Type B pancreatic cell (in vitro differentiated cells): ENCODE results near the gene MDH1. TPM values are rescaled to one million over a fixed set of nuclear protein-coding genes. Genes with fewer than 3 reads are reported as not detected.
"Not testable (repeated sequence)": the region's sequence is repeated elsewhere in the genome, so short reads cannot be mapped to it uniquely, and the experiment has no call there.

Experiments used
- DNase-seq: peaks from one replicate; pipeline ENCODE4 v3.0.0; 2021; ENCODE audit warnings: mixed read lengths; ENCODE audit not compliant: unreplicated experiment; ENCODE audit errors: extremely low spot score
- H3K27ac Mint-ChIP-seq: 2 replicates; pipeline ENCODE4 v1.8.0; 2021; ENCODE audit warnings: mild to moderate bottlenecking, mixed read lengths
- H3K27me3 Mint-ChIP-seq: 2 replicates; pipeline ENCODE4 v1.8.0; 2021; ENCODE audit warnings: mixed read lengths
- H3K36me3 Mint-ChIP-seq: 2 replicates; pipeline ENCODE4 v1.8.0; 2021; ENCODE audit warnings: mixed read lengths
- H3K4me1 Mint-ChIP-seq: one replicate; pipeline ENCODE4 v1.8.0; 2021; ENCODE audit warnings: mixed read lengths; ENCODE audit not compliant: unreplicated experiment
- H3K4me3 Mint-ChIP-seq: 2 replicates; pipeline ENCODE4 v1.8.0; 2021; ENCODE audit warnings: mild to moderate bottlenecking, mixed read lengths
- H3K9me3 Mint-ChIP-seq: 2 replicates; pipeline ENCODE4 v1.8.0; 2021; ENCODE audit warnings: mixed read lengths
- total RNA-seq: library from RNA; stranded (reverse); gene quantifications from 2 replicates; pipeline ENCODE4 v1.2.1, GENCODE V29; 2021; ENCODE audit warnings: low replicate concordance
- TF ChIP-seq, protein P1 (sequence below): fragments of 200-600 bp; sonication (generic); conservative IDR thresholded peaks from 2 replicates; pipeline ENCODE4 v1.5.0; 2021; ENCODE audit warnings: antibody characterized with exemption, mild to moderate bottlenecking

Gene MDH1
- total RNA-seq, 1 donor from 2014 or later = 177 TPM

GRCh38 chr2:63555299-63555698 is 33.5 kb upstream of the MDH1 start:
- Mint-ChIP-seq H3K27me3 (no peaks in the 10 kb centered on the region), H3K9me3 (peaks cover 6% of the 10 kb centered on the region), H3K4me3 (no peak overlapping the region), H3K27ac (peak overlapping the region; percentile 59), H3K4me1 (peaks cover 15% of the 10 kb centered on the region), H3K36me3 (peaks cover 15% of the 10 kb centered on the region)
- TF ChIP-seq, protein P1, sequence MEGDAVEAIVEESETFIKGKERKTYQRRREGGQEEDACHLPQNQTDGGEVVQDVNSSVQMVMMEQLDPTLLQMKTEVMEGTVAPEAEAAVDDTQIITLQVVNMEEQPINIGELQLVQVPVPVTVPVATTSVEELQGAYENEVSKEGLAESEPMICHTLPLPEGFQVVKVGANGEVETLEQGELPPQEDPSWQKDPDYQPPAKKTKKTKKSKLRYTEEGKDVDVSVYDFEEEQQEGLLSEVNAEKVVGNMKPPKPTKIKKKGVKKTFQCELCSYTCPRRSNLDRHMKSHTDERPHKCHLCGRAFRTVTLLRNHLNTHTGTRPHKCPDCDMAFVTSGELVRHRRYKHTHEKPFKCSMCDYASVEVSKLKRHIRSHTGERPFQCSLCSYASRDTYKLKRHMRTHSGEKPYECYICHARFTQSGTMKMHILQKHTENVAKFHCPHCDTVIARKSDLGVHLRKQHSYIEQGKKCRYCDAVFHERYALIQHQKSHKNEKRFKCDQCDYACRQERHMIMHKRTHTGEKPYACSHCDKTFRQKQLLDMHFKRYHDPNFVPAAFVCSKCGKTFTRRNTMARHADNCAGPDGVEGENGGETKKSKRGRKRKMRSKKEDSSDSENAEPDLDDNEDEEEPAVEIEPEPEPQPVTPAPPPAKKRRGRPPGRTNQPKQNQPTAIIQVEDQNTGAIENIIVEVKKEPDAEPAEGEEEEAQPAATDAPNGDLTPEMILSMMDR = no peak
- DNase-seq = no peak

DNA sequence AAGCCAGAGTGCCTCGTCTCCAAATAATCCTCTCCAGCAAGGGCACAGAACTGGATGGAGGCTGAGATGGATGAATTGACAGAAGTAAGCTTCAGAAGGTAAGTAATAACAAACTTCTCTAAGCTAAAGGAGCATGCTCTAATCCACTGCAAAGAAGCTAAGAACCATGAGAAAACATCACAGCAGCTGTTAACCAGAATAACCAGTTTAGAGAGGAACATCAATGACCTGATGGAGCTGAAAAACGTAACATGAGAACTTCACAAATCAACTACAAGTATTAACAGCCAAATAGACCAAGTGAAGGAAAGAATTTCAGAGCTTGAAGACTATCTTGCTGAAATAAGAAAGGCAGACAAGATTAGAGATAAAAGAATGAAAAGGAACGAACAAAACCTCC is 32.8 kb upstream of the MDH1 start:
- TF ChIP-seq, protein P1 = no peak
- DNase-seq = no peak
- Mint-ChIP-seq H3K9me3 (peaks cover 6% of the 10 kb centered on the region), H3K36me3 (peaks cover 15% of the 10 kb centered on the region), H3K4me1 (peaks cover 15% of the 10 kb centered on the region), H3K27ac (peak overlapping the region; percentile 59), H3K27me3 (no peaks in the 10 kb centered on the region), H3K4me3 (peak overlapping the region; percentile 53)

- H3K4me1 Mint-ChIP-seq, H3K27ac Mint-ChIP-seq, H3K9me3 Mint-ChIP-seq, DNase-seq, H3K27me3 Mint-ChIP-seq, H3K4me3 Mint-ChIP-seq: not testable (repeated sequence)
- H3K36me3 Mint-ChIP-seq = peaks cover 18% of the 10 kb centered on the region
Measured at GRCh38 chr2:63557819-63558218, 30.9 kb upstream of the MDH1 start.

DNA sequence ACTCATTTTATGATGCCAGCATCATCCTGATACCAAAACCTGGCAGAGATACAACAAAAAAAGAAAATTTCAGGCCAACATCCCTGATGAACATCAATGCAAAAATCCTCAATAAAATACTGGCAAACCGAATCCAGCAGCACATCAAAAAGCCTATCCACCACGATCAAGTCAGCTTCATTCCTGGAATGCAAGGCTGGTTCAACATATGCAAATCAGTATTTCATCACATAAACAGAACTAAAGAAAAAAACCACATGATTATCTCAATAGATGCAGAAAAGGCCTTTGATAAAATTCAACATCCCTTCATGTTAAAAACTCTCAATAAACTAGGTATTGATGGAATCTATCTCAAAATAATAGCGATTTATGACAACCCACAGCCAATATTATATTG is 29.8 kb upstream of the MDH1 start:
- not testable (repeated sequence) for DNase-seq, H3K4me3 Mint-ChIP-seq, H3K27me3 Mint-ChIP-seq, H3K9me3 Mint-ChIP-seq, H3K27ac Mint-ChIP-seq, H3K4me1 Mint-ChIP-seq
- H3K36me3 Mint-ChIP-seq = peaks cover 18% of the 10 kb centered on the region

DNA sequence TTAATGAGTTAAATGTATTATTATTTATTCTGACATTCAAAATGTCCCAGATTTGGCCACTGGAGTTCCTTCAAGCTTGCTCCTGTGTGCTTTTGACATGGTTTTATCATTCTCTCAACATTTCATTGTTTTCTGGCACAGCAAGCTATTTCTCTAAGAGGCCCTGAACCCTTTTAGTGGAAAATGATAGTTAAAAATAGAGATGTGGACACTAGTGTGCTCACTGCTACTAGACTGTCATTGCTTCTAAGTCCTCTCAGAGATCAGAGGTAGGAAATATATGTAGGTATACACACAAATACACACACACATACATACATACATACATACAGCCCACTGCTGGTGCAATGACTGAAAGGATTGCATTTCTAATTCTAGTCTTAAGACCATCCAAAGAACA is 26.0 kb upstream of the MDH1 start:
- Mint-ChIP-seq H3K9me3 (peaks cover 11% of the 10 kb centered on the region), H3K36me3 (peaks cover 25% of the 10 kb centered on the region), H3K4me3 (no peak overlapping the region)

GRCh38 chr2:63569740-63570139 is 19.0 kb upstream of the MDH1 start:
- TF ChIP-seq, protein P1 = no peak
- peaks cover 20% of the 10 kb centered on the region for H3K9me3 Mint-ChIP-seq
- H3K27ac Mint-ChIP-seq = no peak overlapping the region
- H3K27me3 Mint-ChIP-seq = no peaks in the 10 kb centered on the region
- no peak for DNase-seq
- H3K4me1 Mint-ChIP-seq = no peaks in the 10 kb centered on the region
- peaks cover 19% of the 10 kb centered on the region for H3K36me3 Mint-ChIP-seq
- H3K4me3 Mint-ChIP-seq = no peak overlapping the region

More for the DNA sequence above, 26.0 kb upstream of the MDH1 start:
- no peak for DNase-seq
- Mint-ChIP-seq H3K27me3 (no peaks in the 10 kb centered on the region), H3K4me1 (no peaks in the 10 kb centered on the region), H3K27ac (no peak overlapping the region)
- TF ChIP-seq, protein P1 = no peak

DNA sequence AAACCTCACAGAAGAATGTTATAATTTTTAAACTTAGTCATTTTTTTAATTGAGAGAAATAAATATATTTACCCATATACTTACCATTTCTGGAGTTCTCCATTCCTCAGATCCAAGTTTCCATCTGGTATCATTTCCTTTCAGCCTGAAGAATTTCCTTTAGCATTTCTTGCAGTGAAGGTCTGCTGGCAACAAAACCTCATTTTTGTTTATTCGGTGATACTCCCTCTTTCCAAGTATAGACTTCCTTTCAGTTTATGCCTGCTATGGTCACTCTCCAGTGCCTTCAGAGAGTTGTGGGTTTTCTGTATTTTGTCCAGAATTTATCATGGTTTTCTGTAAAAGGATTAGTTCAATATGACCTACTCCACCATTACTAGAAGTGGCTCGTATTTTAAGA is 17.5 kb upstream of the MDH1 start:
- no peak for DNase-seq
- H3K4me1 Mint-ChIP-seq = no peaks in the 10 kb centered on the region
- peaks cover 14% of the 10 kb centered on the region for H3K9me3 Mint-ChIP-seq
- TF ChIP-seq, protein P1 = no peak
- H3K36me3 Mint-ChIP-seq = peaks cover 11% of the 10 kb centered on the region
- no peaks in the 10 kb centered on the region for H3K27me3 Mint-ChIP-seq
- H3K27ac Mint-ChIP-seq = no peak overlapping the region
- no peak overlapping the region for H3K4me3 Mint-ChIP-seq
